ENCODE results near the gene ZIM2. TPM values are rescaled to one million over a fixed set of nuclear protein-coding genes. Genes with fewer than 3 reads are reported as not detected.

Gene ZIM2
- total and polyA plus RNA-seq, 10 donors, result 0.73 TPM; not detected in 9

DNA sequence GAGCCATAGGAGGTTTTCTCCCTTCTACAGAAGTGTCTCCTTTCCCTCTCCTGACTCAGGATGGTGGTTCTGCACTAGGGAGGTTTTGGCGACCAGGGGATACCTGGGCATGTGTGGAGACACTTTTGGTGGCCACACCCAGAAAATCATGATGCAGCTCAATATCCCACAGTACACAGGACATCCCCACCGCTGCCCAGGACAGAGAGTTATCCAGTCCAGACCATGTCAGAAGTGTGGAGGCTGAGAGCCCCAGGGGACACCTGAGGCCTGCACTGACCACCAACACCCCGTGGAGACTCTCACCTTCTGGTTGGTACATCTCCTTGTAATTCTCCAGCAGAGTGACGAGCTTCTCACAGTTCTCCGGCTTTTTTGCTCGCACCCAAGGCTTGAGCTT is 16.6 kb downstream of the ZIM2 start:
- no peak overlapping the region for H3K4me3 ChIP-seq
- intact Hi-C loops (cut with DNase I; ENCODE audit: low total_unique reads), result no loop called here
- H3K9me3 ChIP-seq, result peaks cover 0 to 73% (median 26%) of the 10 kb centered on the region in 8 donors
- TF ChIP-seq POLR2A (IDR thresholded peaks at IDR 0.05) (no peak), POLR2AphosphoS5 (IDR thresholded peaks at IDR 0.05) (no peak)
- TF ChIP-seq, protein P1, sequence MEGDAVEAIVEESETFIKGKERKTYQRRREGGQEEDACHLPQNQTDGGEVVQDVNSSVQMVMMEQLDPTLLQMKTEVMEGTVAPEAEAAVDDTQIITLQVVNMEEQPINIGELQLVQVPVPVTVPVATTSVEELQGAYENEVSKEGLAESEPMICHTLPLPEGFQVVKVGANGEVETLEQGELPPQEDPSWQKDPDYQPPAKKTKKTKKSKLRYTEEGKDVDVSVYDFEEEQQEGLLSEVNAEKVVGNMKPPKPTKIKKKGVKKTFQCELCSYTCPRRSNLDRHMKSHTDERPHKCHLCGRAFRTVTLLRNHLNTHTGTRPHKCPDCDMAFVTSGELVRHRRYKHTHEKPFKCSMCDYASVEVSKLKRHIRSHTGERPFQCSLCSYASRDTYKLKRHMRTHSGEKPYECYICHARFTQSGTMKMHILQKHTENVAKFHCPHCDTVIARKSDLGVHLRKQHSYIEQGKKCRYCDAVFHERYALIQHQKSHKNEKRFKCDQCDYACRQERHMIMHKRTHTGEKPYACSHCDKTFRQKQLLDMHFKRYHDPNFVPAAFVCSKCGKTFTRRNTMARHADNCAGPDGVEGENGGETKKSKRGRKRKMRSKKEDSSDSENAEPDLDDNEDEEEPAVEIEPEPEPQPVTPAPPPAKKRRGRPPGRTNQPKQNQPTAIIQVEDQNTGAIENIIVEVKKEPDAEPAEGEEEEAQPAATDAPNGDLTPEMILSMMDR (IDR thresholded peaks at IDR 0.05 in 8 of 11, conservative IDR thresholded peaks at IDR 0.05 in 3 of 11), result no peak
- H3K4me1 ChIP-seq, result no peaks in the 10 kb centered on the region
- no peak for DNase-seq
- no peak overlapping the region for H3K27ac ChIP-seq
- H3K27me3 ChIP-seq (replicated peaks in 1 of 7), result no peaks in the 10 kb centered on the region
- WGBS, 5 donors, result 82 to 100% (median 90%) methylated on average over 3 to 6 of the region's 6 CpGs
- H3K36me3 ChIP-seq, result no peaks in the 10 kb centered on the region

DNA sequence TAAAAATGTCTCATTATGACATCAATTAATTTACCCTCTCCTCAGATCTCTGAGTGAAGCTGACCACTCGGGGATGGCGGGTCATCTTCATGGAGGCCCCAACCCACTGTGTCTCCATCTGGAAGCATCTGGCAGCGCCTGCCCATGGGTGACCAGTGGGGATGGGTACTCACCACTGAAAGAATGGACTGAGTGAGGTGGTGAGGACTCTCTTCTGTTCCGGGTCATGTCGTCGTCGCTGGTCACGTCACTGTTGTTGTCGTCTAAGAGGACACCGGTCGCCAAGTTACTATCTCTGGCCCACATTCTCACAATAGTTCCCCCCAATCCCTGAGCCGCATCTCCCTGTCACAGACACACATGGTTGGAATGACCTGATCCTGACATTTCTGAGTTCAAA is 17.1 kb downstream of the ZIM2 start:
- 88 to 96% (median 93%) methylated on average over 12 of the region's 12 CpGs for WGBS, 5 donors
- DNase-seq, result no peak
- no peak for TF ChIP-seq POLR2A (IDR thresholded peaks at IDR 0.05)
- TF ChIP-seq POLR2AphosphoS5 (IDR thresholded peaks at IDR 0.05), result no peak
- TF ChIP-seq, protein P1 (IDR thresholded peaks at IDR 0.05 in 8 of 11, conservative IDR thresholded peaks at IDR 0.05 in 3 of 11), result no peak
- H3K36me3 ChIP-seq, result no peaks in the 10 kb centered on the region
- H3K4me1 ChIP-seq, result no peaks in the 10 kb centered on the region
- H3K9me3 ChIP-seq, result peaks cover 0 to 73% (median 30%) of the 10 kb centered on the region in 8 donors
- no peaks in the 10 kb centered on the region for H3K27me3 ChIP-seq (replicated peaks in 1 of 7)
- H3K27ac ChIP-seq, result no peak overlapping the region
- intact Hi-C loops (cut with DNase I; ENCODE audit: low total_unique reads), result no loop called here
- no peak overlapping the region for H3K4me3 ChIP-seq

DNA sequence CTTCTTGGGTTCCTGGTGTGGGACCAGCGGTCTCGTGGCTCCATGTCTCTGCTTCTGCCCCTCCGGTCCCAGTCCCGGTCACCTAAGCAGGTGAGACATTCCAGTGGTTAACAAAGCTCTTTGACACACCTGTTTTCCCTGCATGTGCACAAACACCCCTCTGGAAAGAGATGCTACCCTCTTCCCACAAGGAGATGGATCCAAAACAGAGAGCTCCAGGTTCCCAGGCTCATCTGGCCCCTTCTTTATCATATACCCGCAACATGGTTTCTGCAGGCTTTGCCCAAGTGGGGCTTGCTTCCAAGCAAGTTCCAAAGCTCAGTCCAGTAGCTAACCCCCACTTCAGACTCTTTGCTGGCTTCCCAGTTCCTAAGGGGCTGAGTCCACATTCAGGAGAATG is 17.8 kb downstream of the ZIM2 start:
- Histone ChIP-seq H3K27ac (no peak overlapping the region), H3K27me3 (replicated peaks in 1 of 7) (no peaks in the 10 kb centered on the region), H3K9me3 (peaks cover 0 to 78% (median 29%) of the 10 kb centered on the region in 8 donors), H3K4me3 (no peak overlapping the region), H3K4me1 (no peaks in the 10 kb centered on the region), H3K36me3 (no peaks in the 10 kb centered on the region)
- TF ChIP-seq POLR2A (IDR thresholded peaks at IDR 0.05) (no peak), POLR2AphosphoS5 (IDR thresholded peaks at IDR 0.05) (no peak)
- TF ChIP-seq, protein P1 (IDR thresholded peaks at IDR 0.05 in 8 of 11, conservative IDR thresholded peaks at IDR 0.05 in 3 of 11), result no peak
- WGBS, 5 donors, result 84 to 97% (median 92%) methylated on average over 5 of the region's 5 CpGs
- no peak for DNase-seq
- intact Hi-C loops (cut with DNase I; ENCODE audit: low total_unique reads), result no loop called here

DNA sequence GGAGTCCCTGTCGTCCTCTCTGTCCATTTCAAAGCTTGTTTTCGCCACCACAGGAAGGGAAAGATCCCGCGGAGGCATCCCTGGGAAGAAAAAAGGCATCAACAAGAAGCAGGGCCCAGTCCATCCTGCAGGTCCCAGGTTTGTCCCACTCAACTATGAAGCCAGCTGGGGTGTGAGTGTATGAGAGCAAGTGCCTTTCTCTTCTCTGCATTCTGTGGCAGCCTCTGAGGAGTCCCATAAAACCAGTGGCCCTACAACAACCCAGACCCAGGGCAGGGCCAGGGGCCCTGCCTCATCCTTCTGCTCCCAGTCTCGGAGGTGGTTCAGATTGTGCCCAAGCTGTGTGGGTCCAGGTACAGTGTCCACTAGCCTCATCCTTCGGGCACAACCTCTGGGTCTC is 18.9 kb downstream of the ZIM2 start:
- Histone ChIP-seq H3K36me3 (peaks cover 0 to 7% (median 0%) of the 10 kb centered on the region in 6 donors), H3K27ac (no peak overlapping the region), H3K27me3 (replicated peaks in 1 of 7) (no peaks in the 10 kb centered on the region), H3K4me3 (no peak overlapping the region), H3K4me1 (no peaks in the 10 kb centered on the region), H3K9me3 (peaks cover 0 to 88% (median 36%) of the 10 kb centered on the region in 8 donors)
- TF ChIP-seq POLR2AphosphoS5 (IDR thresholded peaks at IDR 0.05) (no peak), POLR2A (IDR thresholded peaks at IDR 0.05) (no peak)
- TF ChIP-seq, protein P1 (IDR thresholded peaks at IDR 0.05 in 8 of 11, conservative IDR thresholded peaks at IDR 0.05 in 3 of 11), result no peak
- whole genome bisulfite sequencing, 5 donors, result 72 to 85% (median 76%) methylated on average over 5 to 6 of the region's 6 CpGs
- intact Hi-C loops (cut with DNase I; ENCODE audit: low total_unique reads), result no loop called here
- no peak for DNase-seq
